ENCODE data around the gene AVPI1. TPM values are rescaled to one million over a fixed set of nuclear protein-coding genes. Genes with fewer than 3 reads are reported as not detected.

AVPI1 gene
- total RNA-seq, 4 donors from 2014 or later = 34.2 to 136 (median 45.4) TPM

GRCh38 chr10:97717627-97718026 lies 30.6 kb upstream of the AVPI1 start:
- no peak overlapping the region for H3K4me3 ChIP-seq
- H3K9me3 ChIP-seq = no peaks in the 10 kb centered on the region
- H3K36me3 ChIP-seq = peaks cover 0 to 21% of the 10 kb centered on the region in 2 donors
- WGBS, 2 donors (ENCODE audit: low coverage in 1 of 2) = 72 to 75% methylated on average over 2 to 4 of the region's 7 CpGs
- no peaks in the 10 kb centered on the region for H3K27me3 ChIP-seq
- peaks cover 5 to 68% (median 49%) of the 10 kb centered on the region in 3 donors for H3K4me1 ChIP-seq
- TF ChIP-seq POLR2AphosphoS5 (IDR thresholded peaks at IDR 0.05) (no peak), CTCF (IDR thresholded peaks at IDR 0.05) (no peak), EP300 (IDR thresholded peaks at IDR 0.05) (no peak), POLR2A (IDR thresholded peaks at IDR 0.05) (no peak)
- ATAC-seq = no peak
- peak overlapping the region; percentile 58 to 99 (median 98) for H3K27ac ChIP-seq

GRCh38 chr10:97715259-97715874 lies 28.3 kb upstream of the AVPI1 start:
- peaks cover 0 to 10% of the 10 kb centered on the region in 2 donors for H3K36me3 ChIP-seq
- no peaks in the 10 kb centered on the region for H3K9me3 ChIP-seq
- H3K27me3 ChIP-seq = no peaks in the 10 kb centered on the region
- 5 to 24% methylated on average over 4 of the region's 8 CpGs for WGBS, 2 donors (ENCODE audit: low coverage in 1 of 2)
- peaks cover 5 to 88% (median 54%) of the 10 kb centered on the region in 3 donors for H3K4me1 ChIP-seq
- H3K4me3 ChIP-seq = peak overlapping the region; percentile 56 to 72
- no peak for ATAC-seq
- TF ChIP-seq EP300 (IDR thresholded peaks at IDR 0.05) (no peak), POLR2AphosphoS5 (IDR thresholded peaks at IDR 0.05) (no peak), POLR2A (IDR thresholded peaks at IDR 0.05) (no peak), CTCF (IDR thresholded peaks at IDR 0.05) (no peak)
- peak overlapping the region; percentile 97 to 99 (median 98) for H3K27ac ChIP-seq

GRCh38 chr10:97714401-97715258 lies 27.6 kb upstream of the AVPI1 start:
- 0 to 25% methylated on average over 2 to 8 of the region's 74 CpGs for WGBS, 2 donors (ENCODE audit: low coverage in 1 of 2)
- ATAC-seq = peak; percentile 70
- peaks cover 0 to 10% of the 10 kb centered on the region in 2 donors for H3K36me3 ChIP-seq
- peaks cover 5 to 88% (median 58%) of the 10 kb centered on the region in 3 donors for H3K4me1 ChIP-seq
- peak; percentile 55 to 59 for TF ChIP-seq POLR2A (IDR thresholded peaks at IDR 0.05)
- TF ChIP-seq POLR2AphosphoS5 (IDR thresholded peaks at IDR 0.05) = peak; percentile 85
- TF ChIP-seq CTCF (IDR thresholded peaks at IDR 0.05) = no peak
- no peak for TF ChIP-seq EP300 (IDR thresholded peaks at IDR 0.05)
- peak overlapping the region; percentile 56 to 72 for H3K4me3 ChIP-seq
- no peaks in the 10 kb centered on the region for H3K27me3 ChIP-seq
- H3K9me3 ChIP-seq = no peaks in the 10 kb centered on the region
- H3K27ac ChIP-seq = peak overlapping the region; percentile 97 to 99 (median 98)

GRCh38 chr10:97713826-97714400 lies 26.9 kb upstream of the AVPI1 start:
- H3K4me1 ChIP-seq = peaks cover 5 to 88% (median 58%) of the 10 kb centered on the region in 3 donors
- H3K27ac ChIP-seq = peak overlapping the region; percentile 97 to 99 (median 98)
- peak; percentile 53 for ATAC-seq
- H3K36me3 ChIP-seq = peaks cover 0 to 10% of the 10 kb centered on the region in 2 donors
- no peaks in the 10 kb centered on the region for H3K27me3 ChIP-seq
- H3K4me3 ChIP-seq = peak overlapping the region; percentile 56 to 72
- WGBS, 2 donors (ENCODE audit: low coverage in 1 of 2) = no CpG with 5 or more reads among the region's 69 CpGs
- TF ChIP-seq EP300 (IDR thresholded peaks at IDR 0.05) (no peak), POLR2AphosphoS5 (IDR thresholded peaks at IDR 0.05) (peak; percentile 64), CTCF (IDR thresholded peaks at IDR 0.05) (peak in 3 of 4 experiments; percentile 11 to 48 (median 32)), POLR2A (IDR thresholded peaks at IDR 0.05) (peak; percentile 37 to 52)
- H3K9me3 ChIP-seq = no peaks in the 10 kb centered on the region

Data from gastroesophageal sphincter (tissue), 4 donors.